GM12878 (cell line): Measurements from ENCODE around the gene PLCB2. TPM values are rescaled to one million over a fixed set of nuclear protein-coding genes. Genes with fewer than 3 reads are reported as not detected.

Experiments used
- ATAC-seq: fragments of 200-7000 bp; cut with Tn5 transposase; 3 replicates; pipeline ENCODE4 v1.9.1; 2020; ENCODE audit warnings: mild to moderate bottlenecking, moderate library complexity
- BruUV-seq: library from RNA; stranded (reverse); fragments of 400-500 nt; replicated peaks from 2 replicates; lab custom pipeline; 2021; lab: Mats Ljungman, UMichigan
- CTCF ChIA-PET: fragments of 300-600 bp; sonication (Branson Sonifier 250); formaldehyde crosslinking; extraction: SDS; loops from one replicate; lab custom pipeline; 2021; ENCODE audit warnings: inconsistent platforms; lab: Yijun Ruan, JAX
- POLR2A ChIA-PET: fragments of 350-600 bp; formaldehyde crosslinking; extraction: SDS; loops from one replicate; lab custom pipeline; 2021; ENCODE audit warnings: inconsistent platforms; lab: Charles Lee
- RAD21 ChIA-PET: fragments of 300-600 bp; sonication (Branson Sonifier 250); formaldehyde crosslinking; loops from one replicate; lab custom pipeline; 2023; ENCODE audit warnings: antibody characterized with exemption; ENCODE audit not compliant: unreplicated experiment; lab: Charles Lee
- SMC1A ChIA-PET: fragments of 300-600 bp; sonication (Branson Sonifier 250); formaldehyde crosslinking; loops from one replicate; lab custom pipeline; 2023; ENCODE audit not compliant: unreplicated experiment, uncharacterized antibody; lab: Charles Lee
- DNase-seq: peaks from one replicate; pipeline ENCODE4 v3.0.0-alpha.2; 2011; ENCODE audit warnings: low read depth, low spot score
- FAIRE-seq: peaks from 3 replicates; lab custom pipeline; 2011; peaks lifted over from hg19 to GRCh38; lab: Jason Lieb, UNC
- H2AFZ ChIP-seq: 2 replicates; pipeline ENCODE4 v1.6.0; 2011; ENCODE audit warnings: low read depth, low read length, control low read depth; ENCODE audit not compliant: control insufficient read depth
- H3K27ac ChIP-seq: 2 replicates; pipeline ENCODE4 v1.5.1; 2011; ENCODE audit warnings: control low read depth; ENCODE audit not compliant: control insufficient read depth, insufficient read depth
- H3K27me3 ChIP-seq, 2 experiments: replicated peaks in 1 of 2; 2 replicates each; pipeline versions ENCODE4 v1.6.0 to v1.6.1; 2011; ENCODE audit warnings: low read length in 1 of 2; ENCODE audit not compliant: control insufficient read depth in 2 of 2, insufficient read depth in 2 of 2
- H3K36me3 ChIP-seq, 2 experiments: 2 replicates each; pipeline ENCODE4 v1.5.1; 2011; ENCODE audit warnings: low read length in 1 of 2; ENCODE audit not compliant: control insufficient read depth in 2 of 2, insufficient read depth in 2 of 2
- H3K4me1 ChIP-seq: 2 replicates; pipeline ENCODE4 v1.6.1; 2011; ENCODE audit warnings: mild to moderate bottlenecking, low read length, moderate library complexity, mixed read lengths; ENCODE audit not compliant: control insufficient read depth, insufficient read depth
- H3K4me2 ChIP-seq: 2 replicates; pipeline ENCODE4 v1.6.0; 2011; ENCODE audit warnings: control low read depth; ENCODE audit not compliant: control insufficient read depth, insufficient read depth
- H3K4me3 ChIP-seq: fragments of 200-600 bp; sonication (generic); 2 replicates; pipeline ENCODE4 v1.5.1; 2016
- H3K79me2 ChIP-seq: 2 replicates; pipeline ENCODE4 v1.6.0; 2011; ENCODE audit warnings: low read length; ENCODE audit not compliant: control insufficient read depth, insufficient read depth
- H3K9ac ChIP-seq: 2 replicates; pipeline ENCODE4 v1.8.0; 2011; ENCODE audit warnings: low read length, control low read depth, mixed read lengths; ENCODE audit not compliant: control insufficient read depth, insufficient read depth
- H3K9me3 ChIP-seq: replicated peaks from 3 replicates; pipeline ENCODE4 v1.5.1; 2011; ENCODE audit warnings: mild to moderate bottlenecking, low read length; ENCODE audit not compliant: control insufficient read depth, insufficient read depth
- H4K20me1 ChIP-seq: 2 replicates; pipeline ENCODE4 v1.6.0; 2011; ENCODE audit not compliant: control insufficient read depth, insufficient read depth
- BHLHE40 ChIP-seq, 2 experiments: fragments of 450-650 bp in 1 of 2; IDR thresholded peaks; 2 replicates each; pipeline ENCODE4 v1.6.1; 2011 to 2017; ENCODE audit warnings: low read depth in 2 of 2, borderline replicate concordance in 1 of 2, improper control_type of control experiment in 1 of 2, low read length in 1 of 2, mild to moderate bottlenecking in 1 of 2
- CHD1 ChIP-seq: IDR thresholded peaks from 2 replicates; pipeline ENCODE4 v1.6.1; 2012; ENCODE audit warnings: low read depth, low read length, improper control_type of control experiment
- CUX1 ChIP-seq: IDR thresholded peaks from 2 replicates; pipeline ENCODE4 v1.6.1; 2012; ENCODE audit warnings: improper control_type of control experiment, low read depth, low read length; ENCODE audit not compliant: insufficient replicate concordance
- FOS ChIP-seq: IDR thresholded peaks from 3 replicates; pipeline ENCODE4 v1.6.1; 2011; ENCODE audit warnings: borderline replicate concordance; ENCODE audit not compliant: insufficient read length; ENCODE audit errors: extremely low read depth
- HDGF ChIP-seq: fragments of 450-650 bp; IDR thresholded peaks from 2 replicates; pipeline ENCODE4 v1.6.1; 2016; ENCODE audit warnings: antibody characterized with exemption
- IRF3 ChIP-seq: fragments of 450-650 bp; IDR thresholded peaks from 2 replicates; pipeline ENCODE4 v1.6.1; 2014; ENCODE audit warnings: mild to moderate bottlenecking
- PBX3 ChIP-seq: IDR thresholded peaks from 2 replicates; pipeline ENCODE4 v1.6.1; 2011; ENCODE audit warnings: mild to moderate bottlenecking, low read depth, low read length, moderate library complexity; ENCODE audit not compliant: insufficient replicate concordance
- POU2F2 ChIP-seq: IDR thresholded peaks from 3 replicates; pipeline ENCODE4 v1.6.1; 2011; ENCODE audit warnings: low read depth, mild to moderate bottlenecking, low read length, borderline replicate concordance
- SMAD5 ChIP-seq: IDR thresholded peaks from 2 replicates; pipeline ENCODE4 v1.6.1; 2016; ENCODE audit warnings: antibody characterized with exemption, low read depth
- ZBTB33 ChIP-seq: fragments of 450-650 bp; IDR thresholded peaks from 2 replicates; pipeline ENCODE4 v1.6.1; 2017; ENCODE audit warnings: mild to moderate bottlenecking
- WGBS: methylation state at CpG from one replicate; pipeline ENCODE4 v1.1.6; 2016; ENCODE audit warnings: low lambda C conversion rate; ENCODE audit not compliant: insufficient replicate concordance, insufficient coverage; ENCODE audit errors: missing lambda C conversion rate; 5-methylcytosine and 5-hydroxymethylcytosine counted together
- in situ Hi-C: fragments of 300-500 bp; cut with MboI; formaldehyde crosslinking; loops from 9 replicates; pipeline ENCODE4 v1.14.3; 2018; ENCODE audit warnings: mixed read lengths
- intact Hi-C: fragments of 100-400 bp; cut with micrococcal nuclease; formaldehyde crosslinking; loops from one replicate; pipeline ENCODE4 v1.14.2; 2022; ENCODE audit not compliant: unreplicated experiment
- polyA plus RNA-seq, 11 experiments: library from polyadenylated mRNA; depleted of rRNA in 4 of 11; unstranded in 6 of 11; stranded (reverse) in 5 of 11; fragments of >200 nt; fragmentation: Nextera tagmentation in 4 of 11; fragmentation: Illumina TruSeq in 1 of 11; extraction: Ambion mirVana in 4 of 11; extraction: Trizol in 1 of 11; gene quantifications; 1 replicate in 1 of 11; 2 replicates in 10 of 11; pipeline versions ENCODE4 v1.2.1 to v1.2.3, GENCODE V29; 2011 to 2016; ENCODE audit warnings: inconsistent platforms in 2 of 11, missing spikeins in 2 of 11, low read depth in 1 of 11
- total RNA-seq, 4 experiments: library from RNA; depleted of rRNA in 3 of 4; stranded (reverse); fragments of >200 nt in 3 of 4; fragmentation: Illumina TruSeq in 1 of 4; extraction: Trizol in 1 of 4; gene quantifications; 2 replicates each; pipeline versions ENCODE4 v1.2.1 to v1.2.3, GENCODE V29; 2013 to 2021

PLCB2 gene
- total and polyA plus RNA-seq, 10 of the 15 experiments (the other 5 are each of a cell fraction or from before 2014, with no cell fraction given), result 1.2 to 39.4 (median 10.7) TPM

GRCh38 chr15:40335938-40336743 is 28.4 kb upstream of the PLCB2 start:
- ChIA-PET RAD21 (interaction anchor here (0.7 to 4.7 kb wide), 9 partner anchors 10 to 296 kb away, joined by 3 to 93 read pairs (median 5); partner anchors contain the start of gene INAFM2), SMC1A (interaction anchor here (0.5 to 4.6 kb wide), 9 partner anchors 9 to 230 kb away, joined by 3 to 58 read pairs (median 10); partner anchors contain the start of genes INAFM2 and PLCB2), POLR2A (interaction anchor here (0.6 to 0.7 kb wide), 2 partner anchors 13 to 216 kb away, joined by 3 to 6 read pairs; no protein-coding TSS in a partner anchor), CTCF (interaction anchor here (0.7 to 13.7 kb wide), 22 partner anchors 9 to 398 kb away, joined by 3 to 336 read pairs (median 8); partner anchors contain the start of genes INAFM2, IVD and PLCB2)
- no peak overlapping the region for H3K27ac ChIP-seq
- peaks cover 9% of the 10 kb centered on the region for H3K4me1 ChIP-seq
- no peak overlapping the region for H3K9ac ChIP-seq
- ATAC-seq (no peak), DNase-seq (no peak), FAIRE-seq (no peak)
- H3K27me3 ChIP-seq, result no peaks in the 10 kb centered on the region; a peak in 1 of 4 replicates
- no peaks in the 10 kb centered on the region for H3K9me3 ChIP-seq
- BruUV-seq, result no TSS peak
- no peak overlapping the region for H3K4me3 ChIP-seq
- TF ChIP-seq HDGF (no peak), PBX3 (no peak), FOS (no peak), BHLHE40 (IDR thresholded peaks at IDR 0.05; ENCODE audit: borderline replicate concordance in 1 of 2, low read depth in 2 of 2, low read length in 1 of 2) (no peak), POU2F2 (no peak), ZBTB33 (no peak), CHD1 (no peak), IRF3 (no peak), CUX1 (no peak), SMAD5 (no peak)
- intact Hi-C loops, result no loop called here
- no peak overlapping the region for H2AFZ ChIP-seq
- H3K79me2 ChIP-seq, result no peaks in the 10 kb centered on the region
- 29% methylated on average over 13 of the region's 13 CpGs for WGBS
- in situ Hi-C loops, result no loop called here
- no peak overlapping the region for H3K4me2 ChIP-seq
- no peaks in the 10 kb centered on the region for H3K36me3 ChIP-seq
- no peaks in the 10 kb centered on the region for H4K20me1 ChIP-seq
